SK-N-SH treated with all-trans-retinoic acid at 6 μM for 48 hours (cell line): ENCODE measurements around the gene MZB1.

Source experiments
- CSDC2 ChIP-seq: fragments of 250-450 bp; sonication (Bioruptor Pico); IDR thresholded peaks from 2 replicates; pipeline ENCODE4 v1.5.0; 2020; ENCODE audit warnings: mild to moderate bottlenecking, moderate library complexity
- ISL1 ChIP-seq: fragments of 250-450 bp; sonication (Bioruptor Pico); IDR thresholded peaks from 2 replicates; pipeline ENCODE4 v2.1.2; 2022; ENCODE audit warnings: mild to moderate bottlenecking, moderate library complexity
- ZFP30 ChIP-seq: fragments of 450-650 bp; formaldehyde crosslinking; IDR thresholded peaks from 2 replicates; pipeline ENCODE4 v1.5.0; 2022; ENCODE audit warnings: mild to moderate bottlenecking, moderate library complexity
- ZNF70 ChIP-seq: fragments of 450-650 bp; formaldehyde crosslinking; IDR thresholded peaks from 2 replicates; pipeline ENCODE4 v1.5.0; 2020; ENCODE audit warnings: mild to moderate bottlenecking, moderate library complexity
- TF ChIP-seq, protein P1 (sequence below): fragments of 250-450 bp; sonication (Bioruptor Pico); IDR thresholded peaks from 2 replicates; pipeline ENCODE4 v1.5.0; 2020; ENCODE audit warnings: mild to moderate bottlenecking, moderate library complexity
- TF ChIP-seq, protein P2 (sequence below): fragments of 250-450 bp; sonication (Bioruptor Pico); IDR thresholded peaks from 2 replicates; pipeline ENCODE4 v1.8.0; 2020; ENCODE audit warnings: mild to moderate bottlenecking, moderate library complexity, borderline replicate concordance

DNA sequence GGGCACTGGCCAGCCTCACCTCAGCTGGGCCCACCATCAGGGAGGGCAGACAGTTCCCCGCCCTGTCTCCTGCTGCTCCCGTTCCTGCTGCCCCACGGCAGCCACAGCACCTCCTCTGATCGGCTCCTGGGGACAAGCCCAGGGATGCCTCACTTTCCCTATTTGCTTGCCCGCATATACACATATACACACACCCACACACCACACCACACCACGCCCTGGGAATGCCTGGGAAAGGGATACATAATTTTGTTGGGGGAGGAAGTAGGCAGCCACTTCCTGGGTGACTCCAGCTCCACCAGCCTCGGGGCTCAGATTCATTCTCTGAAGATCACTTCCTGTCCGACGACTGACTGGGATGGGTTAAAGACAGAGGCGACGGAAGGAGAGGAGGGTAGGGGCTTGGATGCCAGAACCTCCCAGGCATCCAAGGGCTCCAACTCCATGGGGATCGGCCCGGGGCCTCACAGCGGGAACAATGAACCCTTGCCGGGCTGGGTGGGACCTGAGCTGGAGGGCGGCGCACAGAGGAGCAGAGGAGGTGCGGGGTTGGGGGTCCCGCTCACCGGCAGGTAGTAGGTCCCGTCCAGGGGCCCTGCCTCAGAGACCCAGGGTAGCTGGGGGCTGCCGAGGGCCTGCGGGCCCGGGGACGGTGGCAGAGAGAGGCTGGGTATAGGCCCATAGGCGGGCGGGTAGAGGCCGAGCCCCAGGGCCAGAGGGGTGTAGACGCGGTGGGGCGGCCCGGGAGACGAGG, 2.0 kb upstream of the MZB1 start:
- TF ChIP-seq, protein P1, sequence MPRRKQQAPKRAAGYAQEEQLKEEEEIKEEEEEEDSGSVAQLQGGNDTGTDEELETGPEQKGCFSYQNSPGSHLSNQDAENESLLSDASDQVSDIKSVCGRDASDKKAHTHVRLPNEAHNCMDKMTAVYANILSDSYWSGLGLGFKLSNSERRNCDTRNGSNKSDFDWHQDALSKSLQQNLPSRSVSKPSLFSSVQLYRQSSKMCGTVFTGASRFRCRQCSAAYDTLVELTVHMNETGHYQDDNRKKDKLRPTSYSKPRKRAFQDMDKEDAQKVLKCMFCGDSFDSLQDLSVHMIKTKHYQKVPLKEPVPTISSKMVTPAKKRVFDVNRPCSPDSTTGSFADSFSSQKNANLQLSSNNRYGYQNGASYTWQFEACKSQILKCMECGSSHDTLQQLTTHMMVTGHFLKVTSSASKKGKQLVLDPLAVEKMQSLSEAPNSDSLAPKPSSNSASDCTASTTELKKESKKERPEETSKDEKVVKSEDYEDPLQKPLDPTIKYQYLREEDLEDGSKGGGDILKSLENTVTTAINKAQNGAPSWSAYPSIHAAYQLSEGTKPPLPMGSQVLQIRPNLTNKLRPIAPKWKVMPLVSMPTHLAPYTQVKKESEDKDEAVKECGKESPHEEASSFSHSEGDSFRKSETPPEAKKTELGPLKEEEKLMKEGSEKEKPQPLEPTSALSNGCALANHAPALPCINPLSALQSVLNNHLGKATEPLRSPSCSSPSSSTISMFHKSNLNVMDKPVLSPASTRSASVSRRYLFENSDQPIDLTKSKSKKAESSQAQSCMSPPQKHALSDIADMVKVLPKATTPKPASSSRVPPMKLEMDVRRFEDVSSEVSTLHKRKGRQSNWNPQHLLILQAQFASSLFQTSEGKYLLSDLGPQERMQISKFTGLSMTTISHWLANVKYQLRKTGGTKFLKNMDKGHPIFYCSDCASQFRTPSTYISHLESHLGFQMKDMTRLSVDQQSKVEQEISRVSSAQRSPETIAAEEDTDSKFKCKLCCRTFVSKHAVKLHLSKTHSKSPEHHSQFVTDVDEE (CRISPR knock-in tag): no peak
- TF ChIP-seq ISL1 (CRISPR knock-in tag) (no peak), CSDC2 (no peak), ZNF70 (CRISPR knock-in tag) (no peak), ZFP30 (CRISPR knock-in tag) (no peak)
- TF ChIP-seq, protein P2, sequence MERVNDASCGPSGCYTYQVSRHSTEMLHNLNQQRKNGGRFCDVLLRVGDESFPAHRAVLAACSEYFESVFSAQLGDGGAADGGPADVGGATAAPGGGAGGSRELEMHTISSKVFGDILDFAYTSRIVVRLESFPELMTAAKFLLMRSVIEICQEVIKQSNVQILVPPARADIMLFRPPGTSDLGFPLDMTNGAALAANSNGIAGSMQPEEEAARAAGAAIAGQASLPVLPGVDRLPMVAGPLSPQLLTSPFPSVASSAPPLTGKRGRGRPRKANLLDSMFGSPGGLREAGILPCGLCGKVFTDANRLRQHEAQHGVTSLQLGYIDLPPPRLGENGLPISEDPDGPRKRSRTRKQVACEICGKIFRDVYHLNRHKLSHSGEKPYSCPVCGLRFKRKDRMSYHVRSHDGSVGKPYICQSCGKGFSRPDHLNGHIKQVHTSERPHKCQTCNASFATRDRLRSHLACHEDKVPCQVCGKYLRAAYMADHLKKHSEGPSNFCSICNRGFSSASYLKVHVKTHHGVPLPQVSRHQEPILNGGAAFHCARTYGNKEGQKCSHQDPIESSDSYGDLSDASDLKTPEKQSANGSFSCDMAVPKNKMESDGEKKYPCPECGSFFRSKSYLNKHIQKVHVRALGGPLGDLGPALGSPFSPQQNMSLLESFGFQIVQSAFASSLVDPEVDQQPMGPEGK (CRISPR knock-in tag): no peak
